ENCODE measurements around the gene AOPEP.
A peak's percentile ranks its signal among the peaks of the same experiment; 100 is the strongest.

AOPEP gene

DNA sequence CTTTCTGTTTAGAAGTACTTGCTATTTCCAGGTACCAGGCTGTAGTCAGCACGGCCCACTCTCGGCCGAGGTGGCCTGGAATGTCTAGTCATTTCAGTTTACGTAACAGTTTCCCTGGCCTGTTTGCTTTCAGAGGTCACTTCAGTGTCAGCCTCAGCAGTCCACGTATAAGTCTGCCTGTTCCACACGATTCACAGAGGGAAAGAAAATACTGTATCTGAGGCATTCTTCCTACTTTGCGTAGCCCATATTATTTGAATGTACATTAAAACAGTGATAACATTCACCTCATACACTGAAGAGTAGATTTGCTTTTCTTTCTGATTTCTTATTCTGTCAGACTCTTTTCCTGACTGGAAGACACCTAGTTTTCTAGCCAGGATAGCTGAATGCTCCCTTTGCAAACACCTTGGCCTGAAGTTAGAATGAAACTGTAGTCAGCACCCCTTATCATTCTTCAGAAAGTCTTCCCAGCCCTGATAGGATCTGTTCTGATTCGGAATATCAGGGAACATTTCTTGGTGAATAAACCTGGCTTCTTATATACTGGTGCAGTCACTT lies 140.9 kb downstream of the AOPEP start:
- H3K27ac ChIP-seq = peak overlapping the region; percentile 67
- ChIA-PET CTCF (interaction anchor here (0.8 to 1.2 kb wide), 3 partner anchors 84 to 186 kb away, joined by 3 to 5 read pairs (median 5); no protein-coding TSS in a partner anchor), POLR2A (ENCODE audit: low non-redundant PET) (no interaction called here)
- peak; percentile 85 for DNase-seq (ENCODE audit: low spot score)
- no peak for TF ChIP-seq CTCF (conservative IDR thresholded peaks at IDR 0.05; ENCODE audit: low read depth)

DNA sequence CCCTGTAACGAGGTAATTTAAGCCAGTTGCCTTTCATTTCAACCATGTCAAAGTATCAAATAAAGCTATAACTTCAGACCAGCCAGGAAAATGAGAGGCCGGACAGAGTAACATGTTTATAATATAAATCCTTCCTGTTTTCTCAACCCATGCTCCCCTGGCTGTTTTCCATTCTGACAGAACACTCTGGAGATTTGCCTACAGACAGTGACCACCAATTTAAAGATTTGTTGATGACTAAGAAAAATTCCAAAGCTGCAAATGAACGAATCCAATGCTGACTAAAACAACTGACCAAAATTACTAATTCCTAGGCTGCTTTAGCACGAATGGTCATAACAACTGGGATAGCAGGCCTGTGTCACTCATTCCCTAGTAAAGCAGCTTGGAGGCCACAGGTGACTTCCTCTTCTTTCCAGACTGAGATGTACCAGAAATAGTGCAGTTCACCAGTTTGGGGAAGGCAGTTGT lies 141.4 kb downstream of the AOPEP start:
- TF ChIP-seq CTCF (conservative IDR thresholded peaks at IDR 0.05; ENCODE audit: low read depth) = no peak
- ChIA-PET POLR2A (ENCODE audit: low non-redundant PET) (no interaction called here), CTCF (interaction anchor here (0.8 to 1.2 kb wide), 3 partner anchors 84 to 187 kb away, joined by 3 to 5 read pairs (median 5); no protein-coding TSS in a partner anchor)
- H3K27ac ChIP-seq = peak overlapping the region; percentile 75
- DNase-seq (ENCODE audit: low spot score) = peak; percentile 80

DNA sequence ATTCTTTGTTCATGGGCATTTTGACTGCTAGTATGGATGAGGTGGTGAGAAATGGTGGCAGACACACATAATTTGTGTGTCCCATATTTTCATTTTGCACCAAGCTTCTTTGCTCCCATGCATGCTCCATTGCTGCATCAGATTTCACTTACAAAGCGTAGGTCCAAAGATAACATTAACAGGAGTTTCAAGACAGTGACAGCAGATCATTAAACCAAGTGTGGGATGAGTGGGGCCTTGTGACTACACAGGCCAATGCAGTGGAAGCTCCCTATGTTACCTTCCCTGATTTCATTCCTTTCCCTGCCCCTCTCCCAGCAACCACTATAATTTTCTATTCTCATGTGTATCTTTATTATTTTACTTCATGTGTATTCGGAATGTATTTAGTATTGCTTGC lies 142.0 kb downstream of the AOPEP start:
- no peak for TF ChIP-seq CTCF (conservative IDR thresholded peaks at IDR 0.05; ENCODE audit: low read depth)
- POLR2A ChIA-PET (ENCODE audit: low non-redundant PET) = no interaction called here
- CTCF ChIA-PET = interaction anchor here (1.2 kb wide), 1 partner anchor 187 kb away, joined by 5 read pairs; no protein-coding TSS in a partner anchor
- DNase-seq (ENCODE audit: low spot score) = no peak
- H3K27ac ChIP-seq = peak overlapping the region; percentile 75

GRCh38 chr9:94869415-94869843 lies 142.9 kb downstream of the AOPEP start:
- no peak for DNase-seq (ENCODE audit: low spot score)
- CTCF ChIA-PET = no interaction called here
- POLR2A ChIA-PET (ENCODE audit: low non-redundant PET) = no interaction called here
- H3K27ac ChIP-seq = no peak overlapping the region
- TF ChIP-seq CTCF (conservative IDR thresholded peaks at IDR 0.05; ENCODE audit: low read depth) = no peak

- ChIA-PET CTCF (interaction anchor here (0.7 to 1.2 kb wide), 2 partner anchors 174 to 175 kb away, joined by 3 to 4 read pairs; no protein-coding TSS in a partner anchor), POLR2A (ENCODE audit: low non-redundant PET) (interaction anchor here (0.7 kb wide), 1 partner anchor 13 kb away, joined by 9 read pairs; no protein-coding TSS in a partner anchor)
- no peak for TF ChIP-seq CTCF (conservative IDR thresholded peaks at IDR 0.05; ENCODE audit: low read depth)
- peak overlapping the region; percentile 75 for H3K27ac ChIP-seq
- no peak for DNase-seq (ENCODE audit: low spot score)
Measured at GRCh38 chr9:94870465-94870792, 143.9 kb downstream of the AOPEP start.

- peak overlapping the region; percentile 75 for H3K27ac ChIP-seq
- no peak for TF ChIP-seq CTCF (conservative IDR thresholded peaks at IDR 0.05; ENCODE audit: low read depth)
- DNase-seq (ENCODE audit: low spot score) = peak; percentile 88
- POLR2A ChIA-PET (ENCODE audit: low non-redundant PET) = no interaction called here
- CTCF ChIA-PET = interaction anchor here (1.2 kb wide), 2 partner anchors 10 to 174 kb away, joined by 3 to 4 read pairs; no protein-coding TSS in a partner anchor
Measured at GRCh38 chr9:94870793-94871558, 144.5 kb downstream of the AOPEP start.
